ENCODE results near the gene MED26. TPM values are rescaled to one million over a fixed set of nuclear protein-coding genes. Genes with fewer than 3 reads are reported as not detected.
A peak's percentile ranks its signal among the peaks of the same experiment; 100 is the strongest.

MED26 gene
- total RNA-seq, 4 donors from 2014 or later = 5.4 to 13.9 (median 8.9) TPM

- Histone ChIP-seq H3K27me3 (no peaks in the 10 kb centered on the region), H3K9me3 (no peaks in the 10 kb centered on the region), H3K36me3 (peaks cover 0 to 46% (median 0%) of the 10 kb centered on the region in 3 donors), H3K4me1 (peaks cover 0 to 30% (median 20%) of the 10 kb centered on the region in 4 donors), H3K27ac (peak overlapping the region; percentile 82 to 92 (median 86)), H3K4me3 (peak overlapping the region; percentile 69 to 98 (median 88))
- no peak for TF ChIP-seq POLR2A (IDR thresholded peaks at IDR 0.05)
- TF ChIP-seq CTCF (IDR thresholded peaks at IDR 0.05) = no peak
- peak in 1 of 3 donors; percentile 48 for DNase-seq
These were observed 56.1 kb downstream of the MED26 start for GRCh38 chr19:16571822-16572331.

- peaks cover 0 to 26% (median 21%) of the 10 kb centered on the region in 4 donors for H3K4me1 ChIP-seq
- peaks cover 0 to 46% (median 0%) of the 10 kb centered on the region in 3 donors for H3K36me3 ChIP-seq
- H3K4me3 ChIP-seq = peak overlapping the region; percentile 69 to 98 (median 88)
These were observed 56.7 kb downstream of the MED26 start for GRCh38 chr19:16571283-16571682.

DNA sequence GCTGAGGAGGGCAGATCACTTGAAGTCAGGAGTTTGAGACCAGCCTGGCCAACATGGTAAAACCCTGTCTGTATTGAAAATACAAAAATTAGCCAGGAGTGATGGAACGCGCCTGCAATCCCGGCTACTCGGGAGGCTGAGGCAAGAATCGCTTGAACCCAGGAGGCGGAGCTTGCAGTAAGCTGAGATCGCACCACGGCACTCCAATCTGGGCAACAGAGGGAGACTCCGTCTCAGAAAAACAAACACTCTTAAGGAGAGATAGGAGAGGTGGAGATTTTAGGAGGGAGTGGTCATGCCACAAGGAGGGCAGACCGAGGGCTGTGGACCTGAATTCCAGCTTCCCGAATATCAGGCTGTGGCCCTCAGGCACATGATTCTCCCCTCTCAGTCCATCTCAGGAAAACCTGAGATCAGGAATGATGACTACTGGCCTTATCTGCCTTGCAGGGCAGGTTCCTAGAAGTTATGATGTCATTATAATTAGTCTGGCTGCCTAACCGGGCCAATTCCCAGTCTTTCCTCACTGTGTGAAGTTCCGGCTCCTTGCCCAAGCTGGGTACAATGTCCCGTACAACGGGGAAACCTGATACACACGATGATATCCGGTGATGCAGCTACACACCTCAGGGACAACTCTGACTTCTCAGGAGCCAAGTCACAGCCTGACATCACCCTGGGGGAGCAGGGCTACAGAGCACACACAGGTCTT lies 58.2 kb downstream of the MED26 start:
- Histone ChIP-seq H3K9me3 (no peaks in the 10 kb centered on the region), H3K4me3 (no peak overlapping the region), H3K36me3 (peaks cover 0 to 50% (median 0%) of the 10 kb centered on the region in 3 donors), H3K4me1 (peaks cover 0 to 29% (median 21%) of the 10 kb centered on the region in 4 donors), H3K27ac (peak overlapping the region in 1 of 4 donors; percentile 17), H3K27me3 (no peaks in the 10 kb centered on the region)
- no peak for TF ChIP-seq POLR2A (IDR thresholded peaks at IDR 0.05)
- no peak for TF ChIP-seq CTCF (IDR thresholded peaks at IDR 0.05)
- no peak for DNase-seq

More at GRCh38 chr19:16571283-16571682, 56.7 kb downstream of the MED26 start:
- no peak for DNase-seq
- Histone ChIP-seq H3K27ac (peak overlapping the region; percentile 82 to 92 (median 86)), H3K27me3 (no peaks in the 10 kb centered on the region), H3K9me3 (no peaks in the 10 kb centered on the region)
- TF ChIP-seq CTCF (IDR thresholded peaks at IDR 0.05) = no peak
- TF ChIP-seq POLR2A (IDR thresholded peaks at IDR 0.05) = no peak

DNA sequence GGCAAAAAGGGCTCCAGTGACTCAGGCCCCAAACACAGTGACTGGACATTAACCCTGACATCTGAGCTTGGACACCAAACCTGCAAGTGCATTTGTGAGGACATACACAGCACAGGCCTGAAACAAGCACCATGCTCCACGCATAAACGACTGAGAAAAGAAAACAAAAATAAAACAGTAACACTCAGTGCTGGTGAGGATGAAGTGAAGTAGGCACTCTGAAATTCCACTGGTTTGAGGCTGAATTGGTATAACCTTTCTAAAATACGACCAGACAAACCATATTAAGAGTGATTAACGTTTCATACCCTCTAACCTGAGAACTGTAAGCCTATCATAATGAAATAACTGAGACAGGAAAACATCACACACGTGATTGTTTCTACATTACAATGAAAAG lies 61.3 kb downstream of the MED26 start:
- DNase-seq = no peak
- H3K4me3 ChIP-seq = no peak overlapping the region
- H3K27ac ChIP-seq = peak overlapping the region; percentile 36 to 73 (median 56)
- no peaks in the 10 kb centered on the region for H3K9me3 ChIP-seq
- H3K4me1 ChIP-seq = peaks cover 0 to 12% (median 8%) of the 10 kb centered on the region in 4 donors
- no peak for TF ChIP-seq CTCF (IDR thresholded peaks at IDR 0.05)
- no peak for TF ChIP-seq POLR2A (IDR thresholded peaks at IDR 0.05)
- H3K36me3 ChIP-seq = peaks cover 0 to 79% (median 0%) of the 10 kb centered on the region in 3 donors
- H3K27me3 ChIP-seq = no peaks in the 10 kb centered on the region

GRCh38 chr19:16566161-16566560 lies 61.8 kb downstream of the MED26 start:
- no peak for TF ChIP-seq CTCF (IDR thresholded peaks at IDR 0.05)
- no peak for TF ChIP-seq POLR2A (IDR thresholded peaks at IDR 0.05)
- no peaks in the 10 kb centered on the region for H3K9me3 ChIP-seq
- peak in 2 of 3 donors; percentile 85 to 92 for DNase-seq

More at GRCh38 chr19:16566161-16566560, 61.8 kb downstream of the MED26 start:
- Histone ChIP-seq H3K4me1 (peaks cover 0 to 8% (median 3%) of the 10 kb centered on the region in 4 donors), H3K27ac (peak overlapping the region; percentile 36 to 73 (median 56)), H3K36me3 (peaks cover 0 to 85% (median 0%) of the 10 kb centered on the region in 3 donors), H3K27me3 (no peaks in the 10 kb centered on the region), H3K4me3 (no peak overlapping the region)
